ENCODE measurements around the gene MYO10. TPM values are rescaled to one million over a fixed set of nuclear protein-coding genes. Genes with fewer than 3 reads are reported as not detected.
A peak's percentile ranks its signal among the peaks of the same experiment; 100 is the strongest.
"Not testable (repeated sequence)": the region's sequence is repeated elsewhere in the genome, so short reads cannot be mapped to it uniquely, and the experiment has no call there.

Gene MYO10
- total RNA-seq, 2 donors from 2014 or later, result 57.6 to 71.7 TPM

DNA sequence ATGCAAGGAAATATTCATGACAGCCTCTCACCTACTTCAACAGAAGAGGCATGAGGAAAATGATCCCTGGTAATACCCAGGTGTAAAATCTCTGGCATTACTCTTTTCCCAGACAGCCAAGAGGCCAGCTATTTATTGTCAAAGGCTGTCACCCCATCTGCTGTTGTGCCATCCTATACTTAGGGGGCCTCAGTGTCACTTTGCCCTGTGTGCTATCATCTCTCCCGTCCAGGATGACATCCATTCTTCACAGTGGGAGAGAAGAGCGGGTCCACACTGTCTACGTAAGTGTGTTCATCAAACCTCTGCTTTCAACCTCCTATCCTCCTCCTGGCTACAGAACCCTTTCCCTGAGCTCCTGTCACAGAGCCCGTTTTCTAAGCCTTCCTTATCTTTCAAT, 82.6 kb downstream of the MYO10 start:
- ATAC-seq (no peak), DNase-seq (no peak)
- intact Hi-C loops (cut with DNase I, micrococcal nuclease), result no loop called here

- ATAC-seq, result no peak
- no peak for DNase-seq
- intact Hi-C loops (cut with DNase I, micrococcal nuclease), result no loop called here
Observed at GRCh38 chr5:16852251-16853005, 83.7 kb downstream of the MYO10 start.

DNA sequence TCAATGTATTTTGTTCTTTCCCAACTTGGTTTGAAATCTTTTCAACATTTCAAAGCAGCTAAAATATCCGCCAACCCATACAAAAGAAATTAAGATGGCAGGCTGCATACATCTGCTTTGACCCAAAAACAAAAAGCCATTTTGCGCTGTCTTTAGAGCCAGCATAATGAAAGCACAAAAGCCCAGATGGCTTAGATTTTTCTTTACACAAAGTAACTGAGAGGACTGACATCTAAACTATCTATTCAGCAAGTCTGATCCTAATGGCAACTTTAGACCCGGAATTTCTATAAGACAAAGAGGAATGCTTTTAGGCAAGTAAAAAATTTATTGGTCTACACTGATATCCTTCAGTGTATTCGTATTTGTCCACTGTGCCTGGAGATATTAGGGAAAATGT, 86.3 kb downstream of the MYO10 start:
- DNase-seq (no peak), ATAC-seq (no peak)
- intact Hi-C loops (cut with DNase I, micrococcal nuclease), result no loop called here

DNA sequence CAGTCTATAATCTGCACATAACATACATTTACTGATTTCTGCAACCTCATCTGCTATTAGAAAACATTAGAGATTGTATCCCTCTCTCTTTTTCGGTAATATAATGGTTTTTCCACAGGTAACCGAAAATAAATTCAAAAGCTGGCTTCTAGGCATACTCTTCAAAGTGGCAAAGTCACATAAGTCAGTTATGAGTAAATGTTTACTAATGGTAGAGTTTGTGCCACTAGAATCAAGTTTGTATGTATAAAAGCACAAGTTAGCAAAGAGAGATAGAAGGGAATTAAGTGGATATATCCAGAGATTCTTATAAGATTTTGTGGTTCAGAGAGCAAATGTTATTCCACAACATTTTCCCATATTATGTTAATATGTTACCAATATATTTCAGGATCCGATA, 86.9 kb downstream of the MYO10 start:
- intact Hi-C loops (cut with DNase I, micrococcal nuclease), result no loop called here
- ATAC-seq, result no peak

DNA sequence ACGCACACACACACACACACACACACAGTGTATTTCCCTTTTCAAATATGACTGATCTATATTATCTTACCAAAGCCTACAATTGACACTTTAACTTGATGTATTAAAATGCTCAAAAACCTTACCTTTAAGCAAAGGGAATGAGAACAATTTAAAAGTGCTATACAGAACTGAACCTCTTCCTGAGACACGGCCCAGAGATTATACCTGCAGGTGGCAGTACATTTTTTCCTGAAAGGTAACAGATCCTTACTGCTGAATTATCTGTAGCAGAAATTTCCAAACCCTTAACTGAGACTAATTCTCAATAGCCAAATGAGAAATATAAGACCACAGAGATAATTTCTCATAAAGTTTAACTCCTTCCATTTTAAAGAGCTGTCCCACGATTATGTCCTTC, 91.1 kb downstream of the MYO10 start:
- intact Hi-C loops (cut with DNase I, micrococcal nuclease), result no loop called here
- peak; percentile 62 for ATAC-seq
- no peak for DNase-seq

More for the DNA sequence above, 86.9 kb downstream of the MYO10 start:
- DNase-seq, result no peak

DNA sequence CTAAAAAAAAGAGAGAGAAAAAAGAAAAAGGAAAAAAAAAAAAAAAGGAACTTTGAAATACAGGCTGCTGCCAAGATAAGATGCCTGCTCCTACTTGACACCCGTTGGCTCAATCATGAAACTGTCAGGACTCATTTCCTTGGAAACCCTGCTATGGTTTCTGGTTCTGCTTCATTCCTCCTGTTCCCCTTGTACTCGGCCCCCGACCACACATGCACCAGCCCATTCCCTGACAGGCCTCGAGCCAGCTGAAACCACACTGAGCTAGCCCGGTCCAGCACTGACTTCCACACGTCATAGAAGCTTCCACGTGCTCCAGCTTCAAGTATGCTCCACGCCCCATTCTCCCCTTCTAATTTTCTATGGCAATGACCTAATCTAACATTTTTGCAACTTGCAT, 93.2 kb downstream of the MYO10 start:
- DNase-seq (no peak), ATAC-seq (no peak)
- intact Hi-C loops (cut with DNase I, micrococcal nuclease), result no loop called here

GRCh38 chr5:16841416-16841815, 94.7 kb downstream of the MYO10 start:
- ATAC-seq, result no peak
- DNase-seq, result no peak
- intact Hi-C loops (cut with DNase I, micrococcal nuclease), result no loop called here

GRCh38 chr5:16837305-16837704, 98.8 kb downstream of the MYO10 start:
- no peak for ATAC-seq
- no peak for DNase-seq
- intact Hi-C loops (cut with DNase I, micrococcal nuclease), result no loop called here

DNA sequence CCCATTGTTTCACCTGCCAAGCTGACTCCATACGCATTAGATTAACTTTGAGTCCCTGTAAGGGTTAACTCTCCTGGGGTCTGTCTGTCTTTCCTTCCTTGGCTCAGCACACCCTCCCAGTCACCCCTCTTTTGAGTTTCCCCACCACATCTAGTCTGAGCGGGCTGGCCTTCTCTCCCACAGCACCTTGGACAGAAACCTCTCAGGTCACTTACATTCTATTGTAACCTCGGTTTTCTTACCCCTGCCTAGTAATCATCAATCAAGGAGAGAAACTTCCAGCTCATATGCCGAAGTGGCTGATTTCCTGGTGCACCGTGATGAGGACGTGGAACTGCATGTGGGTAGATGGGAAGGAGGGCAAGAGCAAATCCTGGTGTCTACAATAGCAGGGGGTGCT, 102.1 kb downstream of the MYO10 start:
- ATAC-seq, result no peak
- no peak for DNase-seq
- intact Hi-C loops (cut with DNase I, micrococcal nuclease), result no loop called here

- ATAC-seq; intact Hi-C loops (cut with DNase I, micrococcal nuclease): not testable (repeated sequence)
Observed at GRCh38 chr5:16831326-16831725, 104.8 kb downstream of the MYO10 start.

DNA sequence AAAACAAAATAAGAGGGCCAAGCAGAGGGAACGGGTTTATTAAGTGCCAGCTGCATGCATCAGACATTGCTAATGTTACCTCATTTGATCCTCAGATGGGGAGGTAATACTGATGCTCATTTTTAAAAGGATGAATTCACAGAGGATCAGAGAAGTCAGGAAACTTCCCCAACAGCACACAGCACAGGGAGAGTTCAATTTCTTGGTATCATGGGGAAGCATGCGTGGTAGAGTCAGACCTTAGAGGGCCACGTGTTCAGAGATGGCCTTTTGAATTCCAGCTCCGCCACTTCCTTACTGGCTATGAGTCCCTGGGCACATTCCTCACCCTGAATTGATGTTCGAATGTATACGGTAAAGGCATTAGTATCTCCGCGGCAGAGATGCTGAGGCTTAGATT, 108.3 kb downstream of the MYO10 start:
- DNase-seq (no peak), ATAC-seq (no peak)
- intact Hi-C loops (cut with DNase I, micrococcal nuclease), result no loop called here

More at GRCh38 chr5:16831326-16831725, 104.8 kb downstream of the MYO10 start:
- DNase-seq, result not testable (repeated sequence)

- ATAC-seq (no peak), DNase-seq (no peak)
- intact Hi-C loops (cut with DNase I, micrococcal nuclease), result no loop called here
Observed at GRCh38 chr5:16826379-16827125, 109.5 kb downstream of the MYO10 start.

- intact Hi-C loops (cut with DNase I, micrococcal nuclease), result no loop called here
- DNase-seq (no peak), ATAC-seq (no peak)
Observed at GRCh38 chr5:16819522-16820167, 116.4 kb downstream of the MYO10 start.

- DNase-seq (no peak), ATAC-seq (no peak)
- intact Hi-C loops (cut with DNase I, micrococcal nuclease), result no loop called here
Observed at GRCh38 chr5:16815432-16815831, 120.7 kb downstream of the MYO10 start.

DNA sequence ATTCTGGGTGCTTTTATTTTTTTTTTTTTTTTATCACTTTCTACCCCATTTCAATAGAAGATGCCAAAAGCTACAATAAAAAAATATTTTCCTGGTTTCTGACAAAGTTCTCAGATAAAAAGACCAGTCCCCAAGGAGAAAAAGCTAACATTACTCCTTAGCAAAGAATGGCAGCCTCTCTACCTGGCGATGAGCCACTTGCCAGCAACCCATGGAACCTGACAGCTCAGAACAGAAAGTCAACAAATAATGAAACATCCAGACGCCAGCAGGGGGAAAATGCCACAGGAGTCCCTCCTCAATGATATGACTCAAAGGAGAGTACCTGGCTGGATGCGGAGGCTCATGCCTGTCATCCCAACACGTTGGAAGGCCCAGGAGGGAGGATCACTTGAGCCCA, 123.2 kb downstream of the MYO10 start:
- peak; percentile 16 to 31 for DNase-seq
- peak; percentile 64 for ATAC-seq
- intact Hi-C loops (cut with DNase I, micrococcal nuclease), result no loop called here

DNA sequence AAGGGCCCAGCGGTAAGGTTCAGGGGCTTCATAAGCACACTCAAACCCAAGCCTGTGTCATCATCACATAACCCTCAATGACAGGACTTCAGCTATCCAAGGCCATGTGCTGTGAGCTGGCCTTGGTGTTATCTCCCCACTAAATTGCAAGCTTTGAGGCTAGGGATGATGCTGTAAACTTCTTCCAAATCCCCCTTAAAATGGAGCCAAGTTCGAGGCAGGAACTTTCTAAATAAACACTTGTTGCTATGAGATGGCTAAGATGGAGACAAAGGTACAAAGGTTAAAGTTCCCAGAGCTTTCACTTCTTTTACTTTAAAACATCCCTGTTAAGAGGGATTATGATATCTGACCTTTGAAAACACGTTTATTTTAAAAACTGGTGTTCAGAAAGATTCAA, 123.6 kb downstream of the MYO10 start:
- peak; percentile 61 for ATAC-seq
- intact Hi-C loops (cut with DNase I, micrococcal nuclease), result no loop called here
- DNase-seq, result no peak

- DNase-seq (no peak), ATAC-seq (no peak)
- intact Hi-C loops (cut with DNase I, micrococcal nuclease), result no loop called here
Observed at GRCh38 chr5:16810208-16810854, 125.8 kb downstream of the MYO10 start.

- ATAC-seq, result peak; percentile 61
- intact Hi-C loops (cut with DNase I, micrococcal nuclease), result no loop called here
- peak in 1 of 2 donors; percentile 22 for DNase-seq
Observed at GRCh38 chr5:16809395-16810207, 126.5 kb downstream of the MYO10 start.

- ATAC-seq (no peak), DNase-seq (no peak)
- intact Hi-C loops (cut with DNase I, micrococcal nuclease), result no loop called here
Observed at GRCh38 chr5:16809010-16809394, 127.1 kb downstream of the MYO10 start.

Data from left colon (tissue), 2 donors.